ENCODE data around the gene EFNA5. TPM values are rescaled to one million over a fixed set of nuclear protein-coding genes. Genes with fewer than 3 reads are reported as not detected.

Gene EFNA5
- total RNA-seq, 4 donors from 2014 or later: 21.3 to 47.0 (median 29.3) TPM

DNA sequence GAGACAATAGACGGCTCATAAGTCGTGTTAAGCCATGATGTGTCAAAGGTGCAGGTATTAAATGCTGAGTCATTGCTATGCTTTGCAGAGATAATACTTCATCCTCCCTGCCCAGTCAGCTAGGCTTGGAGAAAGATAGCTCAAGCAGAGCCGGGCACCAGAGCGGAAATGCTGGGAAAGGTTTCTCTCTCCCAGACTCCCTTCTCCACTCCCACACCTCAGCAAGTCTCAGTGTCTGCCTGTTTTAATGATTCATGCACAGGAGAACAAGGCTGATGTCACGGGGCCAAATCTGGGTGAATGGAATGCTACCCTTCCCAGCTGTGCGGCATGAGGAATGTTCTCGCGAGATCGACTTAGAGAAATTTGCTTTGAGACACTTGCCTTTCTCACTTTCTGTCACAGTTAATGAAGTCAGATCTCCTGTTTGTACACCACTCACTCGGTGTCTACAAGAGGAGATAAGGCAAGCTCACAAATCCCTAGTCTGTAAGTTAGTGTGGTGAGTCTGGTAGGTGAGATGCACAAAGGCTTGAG lies 204.4 kb downstream of the EFNA5 start:
- Histone ChIP-seq H3K27ac (peak overlapping the region; percentile 46), H3K27me3 (no peaks in the 10 kb centered on the region), H3K9me3 (no peaks in the 10 kb centered on the region), H3K4me1 (peaks cover 58% of the 10 kb centered on the region), H3K4me3 (no peak overlapping the region), H3K36me3 (no peaks in the 10 kb centered on the region)
- TF ChIP-seq EP300 (IDR thresholded peaks at IDR 0.05) (no peak), CTCF (IDR thresholded peaks at IDR 0.05) (no peak), POLR2A (IDR thresholded peaks at IDR 0.05) (no peak), POLR2AphosphoS5 (IDR thresholded peaks at IDR 0.05) (no peak)
- 59% methylated on average over 10 of the region's 10 CpGs for WGBS
- no peak for DNase-seq (ENCODE audit: low spot score in 2 of 2)

- peaks cover 51% of the 10 kb centered on the region for H3K4me1 ChIP-seq
- H3K27ac ChIP-seq: no peak overlapping the region
- no peaks in the 10 kb centered on the region for H3K36me3 ChIP-seq
- H3K9me3 ChIP-seq: no peaks in the 10 kb centered on the region
- no peaks in the 10 kb centered on the region for H3K27me3 ChIP-seq
- DNase-seq (ENCODE audit: low spot score in 2 of 2): no peak
- H3K4me3 ChIP-seq: no peak overlapping the region
- TF ChIP-seq POLR2AphosphoS5 (IDR thresholded peaks at IDR 0.05) (no peak), EP300 (IDR thresholded peaks at IDR 0.05) (no peak)
- WGBS: 86% methylated on average over 8 of the region's 8 CpGs
These were observed 205.9 kb downstream of the EFNA5 start for GRCh38 chr5:107464876-107465275.

DNA sequence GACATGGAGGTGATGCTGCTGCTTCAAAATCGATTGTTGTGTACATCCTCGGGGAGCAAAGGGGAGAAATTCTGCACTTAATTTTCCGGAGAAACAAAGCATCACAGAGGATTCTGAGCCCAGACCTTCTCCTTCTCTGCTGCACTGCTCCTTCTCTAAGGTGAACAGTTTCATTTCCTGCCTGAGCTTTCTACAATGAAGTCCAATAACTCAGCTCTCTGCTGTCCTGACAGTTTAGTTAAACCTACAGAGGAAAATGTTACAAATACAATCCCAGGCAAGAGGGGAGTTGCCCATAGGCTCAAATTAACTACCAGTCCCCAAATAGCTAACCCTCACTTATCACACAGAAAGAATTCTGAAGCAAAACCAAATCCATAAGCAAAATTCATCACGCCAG lies 206.3 kb downstream of the EFNA5 start:
- WGBS: 83% methylated on average over 4 of the region's 4 CpGs
- DNase-seq (ENCODE audit: low spot score in 2 of 2): no peak
- H3K9me3 ChIP-seq: no peaks in the 10 kb centered on the region
- H3K4me3 ChIP-seq: no peak overlapping the region
- no peak for TF ChIP-seq EP300 (IDR thresholded peaks at IDR 0.05)
- TF ChIP-seq CTCF (IDR thresholded peaks at IDR 0.05): no peak
- no peak for TF ChIP-seq POLR2A (IDR thresholded peaks at IDR 0.05)
- TF ChIP-seq POLR2AphosphoS5 (IDR thresholded peaks at IDR 0.05): no peak
- no peaks in the 10 kb centered on the region for H3K36me3 ChIP-seq
- H3K27me3 ChIP-seq: no peaks in the 10 kb centered on the region
- H3K27ac ChIP-seq: no peak overlapping the region
- H3K4me1 ChIP-seq: peaks cover 49% of the 10 kb centered on the region

- no peaks in the 10 kb centered on the region for H3K36me3 ChIP-seq
- H3K4me3 ChIP-seq: no peak overlapping the region
- H3K9me3 ChIP-seq: no peaks in the 10 kb centered on the region
- TF ChIP-seq POLR2A (IDR thresholded peaks at IDR 0.05): no peak
- no peak for TF ChIP-seq EP300 (IDR thresholded peaks at IDR 0.05)
- TF ChIP-seq CTCF (IDR thresholded peaks at IDR 0.05): no peak
- TF ChIP-seq POLR2AphosphoS5 (IDR thresholded peaks at IDR 0.05): no peak
- DNase-seq (ENCODE audit: low spot score in 2 of 2): no peak
- no peak overlapping the region for H3K27ac ChIP-seq
- peaks cover 42% of the 10 kb centered on the region for H3K4me1 ChIP-seq
- WGBS: 86% methylated on average over 1 of the region's 1 CpG
- H3K27me3 ChIP-seq: no peaks in the 10 kb centered on the region
These were observed 207.0 kb downstream of the EFNA5 start for GRCh38 chr5:107463731-107464130.

GRCh38 chr5:107461770-107462169 lies 209.0 kb downstream of the EFNA5 start:
- Histone ChIP-seq H3K36me3 (no peaks in the 10 kb centered on the region), H3K4me1 (peaks cover 39% of the 10 kb centered on the region), H3K9me3 (no peaks in the 10 kb centered on the region), H3K4me3 (no peak overlapping the region), H3K27ac (no peak overlapping the region), H3K27me3 (no peaks in the 10 kb centered on the region)
- DNase-seq (ENCODE audit: low spot score in 2 of 2): no peak
- 52% methylated on average over 5 of the region's 5 CpGs for WGBS
- TF ChIP-seq CTCF (IDR thresholded peaks at IDR 0.05): no peak
- TF ChIP-seq EP300 (IDR thresholded peaks at IDR 0.05): no peak
- no peak for TF ChIP-seq POLR2A (IDR thresholded peaks at IDR 0.05)
- TF ChIP-seq POLR2AphosphoS5 (IDR thresholded peaks at IDR 0.05): no peak

DNA sequence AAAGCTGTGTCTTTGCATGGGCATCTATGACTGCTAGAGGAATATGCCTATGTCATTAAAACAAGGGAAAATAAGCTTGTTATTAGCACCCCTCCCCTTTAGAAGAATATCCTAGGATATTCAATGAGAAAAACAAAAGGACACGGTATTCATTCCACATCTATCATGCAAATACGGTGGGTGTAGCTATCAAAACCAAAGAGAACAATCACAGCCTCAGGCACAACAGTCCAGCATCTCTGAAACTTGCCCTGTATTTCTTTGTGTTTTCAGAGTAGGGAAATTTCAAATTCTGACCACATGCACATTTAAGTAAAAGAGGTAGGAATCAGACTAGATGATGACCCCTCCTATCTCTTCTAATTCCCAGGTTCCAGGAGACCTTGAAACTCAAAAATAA lies 209.9 kb downstream of the EFNA5 start:
- Histone ChIP-seq H3K36me3 (no peaks in the 10 kb centered on the region), H3K27me3 (no peaks in the 10 kb centered on the region), H3K27ac (no peak overlapping the region), H3K4me1 (peaks cover 40% of the 10 kb centered on the region), H3K9me3 (no peaks in the 10 kb centered on the region), H3K4me3 (no peak overlapping the region)
- WGBS: 67% methylated on average over 2 of the region's 2 CpGs
- no peak for DNase-seq (ENCODE audit: low spot score in 2 of 2)
- TF ChIP-seq EP300 (IDR thresholded peaks at IDR 0.05) (no peak), POLR2A (IDR thresholded peaks at IDR 0.05) (no peak), CTCF (IDR thresholded peaks at IDR 0.05) (no peak), POLR2AphosphoS5 (IDR thresholded peaks at IDR 0.05) (no peak)

All from suprapubic skin (tissue), 4 donors.